ENCODE measurements around the gene RAB33A. TPM values are rescaled to one million over a fixed set of nuclear protein-coding genes. Genes with fewer than 3 reads are reported as not detected.

RAB33A gene
- total and polyA plus RNA-seq, 3 experiments from 2014 or later = 9.0 to 11.0 (median 10.6) TPM

GRCh38 chrX:130144509-130144908 lies 27.3 kb upstream of the RAB33A start:
- H3K27me3 ChIP-seq (ENCODE audit: insufficient read depth, low read length, poor library complexity, severe bottlenecking) = no peaks in the 10 kb centered on the region
- peaks cover 0 to 77% (median 11%) of the 10 kb centered on the region in 3 donors for H3K36me3 Mint-ChIP-seq
- no peak overlapping the region for H3K4me3 ChIP-seq (ENCODE audit: low read length)
- ChIA-PET POLR2A (no interaction called here), CTCF (interaction anchor here (1.0 to 1.1 kb wide), 2 partner anchors 48 kb away, joined by 3 to 5 read pairs; no protein-coding TSS in a partner anchor)
- no peaks in the 10 kb centered on the region for H3K4me1 Mint-ChIP-seq
- H3K27ac ChIP-seq (ENCODE audit: low read depth, low read length) = no peak overlapping the region
- no peak overlapping the region for H3K4me3 Mint-ChIP-seq
- peaks cover 0 to 7% of the 10 kb centered on the region in 2 donors for H3K27me3 Mint-ChIP-seq
- DNase-seq = no peak
- H3K4me1 ChIP-seq (ENCODE audit: insufficient read depth, low read length) = no peaks in the 10 kb centered on the region
- H3K27ac Mint-ChIP-seq = peak overlapping the region in 1 of 8 donors; percentile 6
- no peaks in the 10 kb centered on the region for H3K9me3 Mint-ChIP-seq
- H3K36me3 ChIP-seq (ENCODE audit: insufficient read depth, low read length) = peaks cover 5% of the 10 kb centered on the region
- no peaks in the 10 kb centered on the region for H3K9me3 ChIP-seq (ENCODE audit: low read length)

- CTCF ChIA-PET = interaction anchor here (1.0 to 1.5 kb wide), 2 partner anchors 48 to 63 kb away, joined by 5 read pairs; no protein-coding TSS in a partner anchor
- Mint-ChIP-seq H3K27me3 (peaks cover 0 to 7% of the 10 kb centered on the region in 2 donors), H3K36me3 (peaks cover 0 to 76% (median 11%) of the 10 kb centered on the region in 3 donors), H3K9me3 (no peaks in the 10 kb centered on the region), H3K4me3 (no peak overlapping the region), H3K4me1 (no peaks in the 10 kb centered on the region), H3K27ac (no peak overlapping the region)
- no peak overlapping the region for H3K4me3 ChIP-seq (ENCODE audit: low read length)
- POLR2A ChIA-PET = no interaction called here
- H3K27me3 ChIP-seq (ENCODE audit: insufficient read depth, low read length, poor library complexity, severe bottlenecking) = no peaks in the 10 kb centered on the region
- H3K36me3 ChIP-seq (ENCODE audit: insufficient read depth, low read length) = peaks cover 5% of the 10 kb centered on the region
- no peak overlapping the region for H3K27ac ChIP-seq (ENCODE audit: low read depth, low read length)
- no peak for DNase-seq
- no peaks in the 10 kb centered on the region for H3K4me1 ChIP-seq (ENCODE audit: insufficient read depth, low read length)
- H3K9me3 ChIP-seq (ENCODE audit: low read length) = no peaks in the 10 kb centered on the region
Measured at GRCh38 chrX:130145123-130145522, 26.6 kb upstream of the RAB33A start.

GRCh38 chrX:130147631-130148030 lies 24.1 kb upstream of the RAB33A start:
- H3K27me3 Mint-ChIP-seq = peaks cover 0 to 7% of the 10 kb centered on the region in 2 donors
- DNase-seq = no peak
- no peaks in the 10 kb centered on the region for H3K9me3 Mint-ChIP-seq
- H3K4me1 Mint-ChIP-seq = no peaks in the 10 kb centered on the region
- peaks cover 5% of the 10 kb centered on the region for H3K36me3 ChIP-seq (ENCODE audit: insufficient read depth, low read length)
- no peaks in the 10 kb centered on the region for H3K27me3 ChIP-seq (ENCODE audit: insufficient read depth, low read length, poor library complexity, severe bottlenecking)
- H3K4me3 Mint-ChIP-seq = no peak overlapping the region
- no peak overlapping the region for H3K4me3 ChIP-seq (ENCODE audit: low read length)
- peaks cover 0 to 58% (median 6%) of the 10 kb centered on the region in 3 donors for H3K36me3 Mint-ChIP-seq
- H3K27ac ChIP-seq (ENCODE audit: low read depth, low read length) = no peak overlapping the region
- H3K4me1 ChIP-seq (ENCODE audit: insufficient read depth, low read length) = no peaks in the 10 kb centered on the region
- ChIA-PET CTCF (interaction anchor here (1.1 to 1.5 kb wide), 2 partner anchors 27 to 87 kb away, joined by 5 read pairs; no protein-coding TSS in a partner anchor), POLR2A (no interaction called here)
- H3K9me3 ChIP-seq (ENCODE audit: low read length) = no peaks in the 10 kb centered on the region
- no peak overlapping the region for H3K27ac Mint-ChIP-seq

- Mint-ChIP-seq H3K4me3 (no peak overlapping the region), H3K27me3 (peaks cover 0 to 1% of the 10 kb centered on the region in 2 donors), H3K27ac (no peak overlapping the region), H3K36me3 (peaks cover 0 to 24% (median 0%) of the 10 kb centered on the region in 3 donors), H3K9me3 (no peaks in the 10 kb centered on the region), H3K4me1 (peaks cover 6 to 11% (median 9%) of the 10 kb centered on the region in 3 donors)
- no peak overlapping the region for H3K4me3 ChIP-seq (ENCODE audit: low read length)
- CTCF ChIA-PET = interaction anchor here (1.0 kb wide), 1 partner anchor 15 kb away, joined by 3 read pairs; no protein-coding TSS in a partner anchor
- no peak for DNase-seq
- no peaks in the 10 kb centered on the region for H3K4me1 ChIP-seq (ENCODE audit: insufficient read depth, low read length)
- peaks cover 7% of the 10 kb centered on the region for H3K36me3 ChIP-seq (ENCODE audit: insufficient read depth, low read length)
- no peaks in the 10 kb centered on the region for H3K9me3 ChIP-seq (ENCODE audit: low read length)
- no peaks in the 10 kb centered on the region for H3K27me3 ChIP-seq (ENCODE audit: insufficient read depth, low read length, poor library complexity, severe bottlenecking)
- POLR2A ChIA-PET = no interaction called here
- H3K27ac ChIP-seq (ENCODE audit: low read depth, low read length) = no peak overlapping the region
Measured at GRCh38 chrX:130155564-130155963, 16.2 kb upstream of the RAB33A start.

- H3K4me3 ChIP-seq (ENCODE audit: low read length) = no peak overlapping the region
- no peak overlapping the region for H3K27ac ChIP-seq (ENCODE audit: low read depth, low read length)
- no peaks in the 10 kb centered on the region for H3K4me1 ChIP-seq (ENCODE audit: insufficient read depth, low read length)
- no peak overlapping the region for H3K4me3 Mint-ChIP-seq
- DNase-seq = no peak
- H3K27ac Mint-ChIP-seq = peak overlapping the region in 1 of 8 donors; percentile 21
- ChIA-PET CTCF (no interaction called here), POLR2A (no interaction called here)
- no peaks in the 10 kb centered on the region for H3K9me3 Mint-ChIP-seq
- H3K9me3 ChIP-seq (ENCODE audit: low read length) = no peaks in the 10 kb centered on the region
- H3K27me3 Mint-ChIP-seq = peaks cover 0 to 1% of the 10 kb centered on the region in 2 donors
- H3K36me3 ChIP-seq (ENCODE audit: insufficient read depth, low read length) = peaks cover 7% of the 10 kb centered on the region
- peaks cover 9 to 24% (median 21%) of the 10 kb centered on the region in 3 donors for H3K4me1 Mint-ChIP-seq
- no peaks in the 10 kb centered on the region for H3K27me3 ChIP-seq (ENCODE audit: insufficient read depth, low read length, poor library complexity, severe bottlenecking)
- H3K36me3 Mint-ChIP-seq = peaks cover 0 to 27% (median 0%) of the 10 kb centered on the region in 3 donors
Measured at GRCh38 chrX:130158311-130158710, 13.5 kb upstream of the RAB33A start.

- ChIA-PET CTCF (no interaction called here), POLR2A (no interaction called here)
- H3K27me3 ChIP-seq (ENCODE audit: insufficient read depth, low read length, poor library complexity, severe bottlenecking) = no peaks in the 10 kb centered on the region
- no peak for DNase-seq
- H3K4me3 ChIP-seq (ENCODE audit: low read length) = no peak overlapping the region
- H3K36me3 ChIP-seq (ENCODE audit: insufficient read depth, low read length) = peaks cover 7% of the 10 kb centered on the region
- H3K27me3 Mint-ChIP-seq = peaks cover 0 to 1% of the 10 kb centered on the region in 2 donors
- H3K27ac Mint-ChIP-seq = peak overlapping the region in 1 of 8 donors; percentile 37
- peaks cover 13 to 33% (median 30%) of the 10 kb centered on the region in 3 donors for H3K4me1 Mint-ChIP-seq
- H3K4me1 ChIP-seq (ENCODE audit: insufficient read depth, low read length) = peaks cover 5% of the 10 kb centered on the region
- no peak overlapping the region for H3K4me3 Mint-ChIP-seq
- H3K9me3 Mint-ChIP-seq = no peaks in the 10 kb centered on the region
- H3K27ac ChIP-seq (ENCODE audit: low read depth, low read length) = no peak overlapping the region
- H3K9me3 ChIP-seq (ENCODE audit: low read length) = no peaks in the 10 kb centered on the region
- H3K36me3 Mint-ChIP-seq = peaks cover 0 to 17% (median 0%) of the 10 kb centered on the region in 3 donors
Measured at GRCh38 chrX:130159776-130160175, 12.0 kb upstream of the RAB33A start.

- H3K27me3 Mint-ChIP-seq = peaks cover 0 to 1% of the 10 kb centered on the region in 2 donors
- no peaks in the 10 kb centered on the region for H3K9me3 ChIP-seq (ENCODE audit: low read length)
- peaks cover 19 to 48% (median 47%) of the 10 kb centered on the region in 3 donors for H3K4me1 Mint-ChIP-seq
- CTCF ChIA-PET = interaction anchor here (1.1 to 1.8 kb wide), 2 partner anchors 10 to 80 kb away, joined by 4 to 5 read pairs; no protein-coding TSS in a partner anchor
- H3K4me3 Mint-ChIP-seq = peak overlapping the region in 2 of 7 donors; percentile 0 to 69
- no peaks in the 10 kb centered on the region for H3K36me3 ChIP-seq (ENCODE audit: insufficient read depth, low read length)
- no peak overlapping the region for H3K4me3 ChIP-seq (ENCODE audit: low read length)
- peaks cover 0 to 15% (median 0%) of the 10 kb centered on the region in 3 donors for H3K36me3 Mint-ChIP-seq
- H3K9me3 Mint-ChIP-seq = no peaks in the 10 kb centered on the region
- no peaks in the 10 kb centered on the region for H3K27me3 ChIP-seq (ENCODE audit: insufficient read depth, low read length, poor library complexity, severe bottlenecking)
- H3K27ac ChIP-seq (ENCODE audit: low read depth, low read length) = no peak overlapping the region
- no peak for DNase-seq
- no peak overlapping the region for H3K27ac Mint-ChIP-seq
- POLR2A ChIA-PET = no interaction called here
- peaks cover 11% of the 10 kb centered on the region for H3K4me1 ChIP-seq (ENCODE audit: insufficient read depth, low read length)
Measured at GRCh38 chrX:130162094-130162735, 9.5 kb upstream of the RAB33A start.

- peaks cover 0 to 5% of the 10 kb centered on the region in 2 donors for H3K27me3 Mint-ChIP-seq
- DNase-seq = no peak
- peaks cover 0 to 15% (median 0%) of the 10 kb centered on the region in 3 donors for H3K36me3 Mint-ChIP-seq
- Histone ChIP-seq H3K27me3 (ENCODE audit: insufficient read depth, low read length, poor library complexity, severe bottlenecking) (no peaks in the 10 kb centered on the region), H3K4me3 (ENCODE audit: low read length) (no peak overlapping the region), H3K9me3 (ENCODE audit: low read length) (no peaks in the 10 kb centered on the region), H3K36me3 (ENCODE audit: insufficient read depth, low read length) (no peaks in the 10 kb centered on the region), H3K27ac (ENCODE audit: low read depth, low read length) (no peak overlapping the region), H3K4me1 (ENCODE audit: insufficient read depth, low read length) (peaks cover 11% of the 10 kb centered on the region)
- H3K9me3 Mint-ChIP-seq = no peaks in the 10 kb centered on the region
- peaks cover 19 to 48% (median 47%) of the 10 kb centered on the region in 3 donors for H3K4me1 Mint-ChIP-seq
- ChIA-PET POLR2A (no interaction called here), CTCF (interaction anchor here (1.8 kb wide), 1 partner anchor 11 kb away, joined by 5 read pairs; no protein-coding TSS in a partner anchor)
- no peak overlapping the region for H3K27ac Mint-ChIP-seq
- peak overlapping the region in 4 of 7 donors; percentile 22 to 48 (median 37) for H3K4me3 Mint-ChIP-seq
Measured at GRCh38 chrX:130163398-130163797, 8.4 kb upstream of the RAB33A start.

All from CD8-positive, alpha-beta memory T cell (primary cell).